ENCODE measurements around the gene UBE2J2. TPM values are rescaled to one million over a fixed set of nuclear protein-coding genes. Genes with fewer than 3 reads are reported as not detected.

The UBE2J2 gene
- total RNA-seq, 1 donor from 2014 or later: 25.2 TPM

DNA sequence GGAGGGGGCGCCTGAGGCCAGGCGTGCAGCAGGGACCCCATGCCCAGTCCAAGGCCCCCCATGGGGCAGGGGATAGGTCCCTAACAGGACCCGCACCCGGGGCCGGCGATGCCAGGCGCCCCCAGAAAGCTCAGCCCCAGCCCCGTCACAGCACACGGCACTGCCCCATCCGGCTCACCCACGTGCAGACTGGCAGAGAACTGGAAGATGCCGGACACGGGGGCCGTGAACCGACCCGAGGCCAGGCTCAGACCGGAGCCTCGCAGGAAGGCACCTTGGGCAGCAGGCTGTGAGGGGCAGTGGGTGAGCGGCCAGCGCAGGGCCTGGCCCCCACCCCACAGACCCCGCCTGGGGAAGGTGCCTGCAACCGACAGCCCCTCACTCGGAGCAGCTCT, 30.4 kb downstream of the UBE2J2 start:
- TF ChIP-seq, protein P1, sequence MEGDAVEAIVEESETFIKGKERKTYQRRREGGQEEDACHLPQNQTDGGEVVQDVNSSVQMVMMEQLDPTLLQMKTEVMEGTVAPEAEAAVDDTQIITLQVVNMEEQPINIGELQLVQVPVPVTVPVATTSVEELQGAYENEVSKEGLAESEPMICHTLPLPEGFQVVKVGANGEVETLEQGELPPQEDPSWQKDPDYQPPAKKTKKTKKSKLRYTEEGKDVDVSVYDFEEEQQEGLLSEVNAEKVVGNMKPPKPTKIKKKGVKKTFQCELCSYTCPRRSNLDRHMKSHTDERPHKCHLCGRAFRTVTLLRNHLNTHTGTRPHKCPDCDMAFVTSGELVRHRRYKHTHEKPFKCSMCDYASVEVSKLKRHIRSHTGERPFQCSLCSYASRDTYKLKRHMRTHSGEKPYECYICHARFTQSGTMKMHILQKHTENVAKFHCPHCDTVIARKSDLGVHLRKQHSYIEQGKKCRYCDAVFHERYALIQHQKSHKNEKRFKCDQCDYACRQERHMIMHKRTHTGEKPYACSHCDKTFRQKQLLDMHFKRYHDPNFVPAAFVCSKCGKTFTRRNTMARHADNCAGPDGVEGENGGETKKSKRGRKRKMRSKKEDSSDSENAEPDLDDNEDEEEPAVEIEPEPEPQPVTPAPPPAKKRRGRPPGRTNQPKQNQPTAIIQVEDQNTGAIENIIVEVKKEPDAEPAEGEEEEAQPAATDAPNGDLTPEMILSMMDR (IDR thresholded peaks at IDR 0.05): no peak
- peaks cover 0 to 3% of the 10 kb centered on the region in 2 donors for H3K4me1 ChIP-seq
- intact Hi-C loops (cut with DNase I): no loop called here
- no peaks in the 10 kb centered on the region for H3K9me3 ChIP-seq
- H3K27ac ChIP-seq: no peak overlapping the region
- no peak for DNase-seq (ENCODE audit: low spot score in 2 of 2)
- no peaks in the 10 kb centered on the region for H3K27me3 ChIP-seq
- no peaks in the 10 kb centered on the region for H3K36me3 ChIP-seq
- H3K4me3 ChIP-seq: no peak overlapping the region

DNA sequence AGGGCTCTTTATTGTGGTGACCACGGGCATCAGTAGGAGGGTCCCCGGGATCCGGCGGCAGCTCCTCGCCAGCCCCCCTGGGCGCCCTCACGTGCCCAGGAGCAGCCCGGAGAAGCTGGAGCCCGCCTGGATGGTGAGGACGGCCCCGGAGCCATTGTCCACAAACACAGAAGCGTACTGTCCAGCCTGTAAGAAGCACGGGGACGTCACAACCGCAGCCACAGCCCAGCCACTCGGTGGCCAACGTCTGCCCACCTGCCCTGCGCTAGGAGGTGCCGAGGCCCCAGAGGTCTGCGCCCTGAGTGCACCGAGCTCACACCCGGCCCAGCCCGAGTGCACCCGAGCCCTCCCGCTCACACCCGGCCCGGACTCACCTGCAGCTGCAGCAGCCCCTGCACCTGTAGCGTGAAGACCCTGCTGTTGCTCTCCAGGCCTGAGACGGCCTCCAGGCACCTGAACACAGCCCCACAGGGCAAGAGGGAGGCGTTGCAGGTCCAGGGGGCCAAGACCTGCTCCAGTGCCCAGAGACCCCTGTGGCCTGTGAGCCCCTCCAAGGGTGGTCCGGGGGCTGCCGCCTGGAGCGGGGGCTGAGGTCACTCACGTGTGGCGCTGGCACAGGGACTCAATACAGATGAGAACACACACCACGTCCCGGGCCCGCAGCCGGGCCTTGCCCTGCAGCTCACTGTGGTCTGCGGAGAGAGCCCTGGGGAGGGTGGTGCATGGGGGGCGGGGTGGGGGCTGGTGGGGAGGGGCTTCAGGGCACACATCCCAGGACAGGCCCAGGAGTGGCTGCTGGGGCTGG, 31.0 kb downstream of the UBE2J2 start:
- Histone ChIP-seq H3K36me3 (no peaks in the 10 kb centered on the region), H3K9me3 (no peaks in the 10 kb centered on the region), H3K4me1 (peaks cover 0 to 3% of the 10 kb centered on the region in 2 donors), H3K27ac (no peak overlapping the region), H3K4me3 (no peak overlapping the region), H3K27me3 (no peaks in the 10 kb centered on the region)
- TF ChIP-seq, protein P1 (IDR thresholded peaks at IDR 0.05): no peak
- no peak for DNase-seq (ENCODE audit: low spot score in 2 of 2)
- intact Hi-C loops (cut with DNase I): no loop called here

DNA sequence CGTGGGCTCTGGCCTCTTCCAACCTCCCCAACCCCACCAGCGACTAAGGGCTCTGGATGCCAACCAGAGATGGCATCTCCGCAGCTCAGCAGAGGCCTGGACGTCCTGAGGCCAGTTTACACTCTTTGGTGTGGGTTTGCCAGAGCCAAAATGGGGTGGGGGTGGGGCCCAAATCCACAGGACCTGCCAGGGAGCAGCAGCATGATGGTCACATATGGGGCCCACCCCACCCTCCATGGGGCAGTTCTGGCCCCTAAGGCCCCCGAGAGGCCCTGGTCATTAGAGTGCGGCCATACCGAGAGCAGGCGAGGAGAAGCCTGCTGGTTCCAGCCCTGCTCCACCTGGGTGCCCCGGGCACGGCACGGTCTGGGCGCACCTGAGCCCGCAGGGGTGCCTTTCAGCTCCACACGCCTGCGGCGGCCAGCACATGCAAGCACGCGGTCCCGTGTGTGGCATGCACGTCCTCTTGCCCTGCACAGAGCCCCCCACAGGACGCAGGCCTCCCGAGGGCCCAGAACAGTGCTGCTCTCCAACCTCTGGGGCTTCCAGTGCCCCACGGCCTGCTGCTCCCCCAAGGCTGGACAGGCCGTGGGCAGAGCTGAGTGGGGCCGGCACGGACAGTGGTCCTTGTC, 31.9 kb downstream of the UBE2J2 start:
- DNase-seq (ENCODE audit: low spot score in 2 of 2): no peak
- Histone ChIP-seq H3K27me3 (no peaks in the 10 kb centered on the region), H3K9me3 (no peaks in the 10 kb centered on the region), H3K36me3 (no peaks in the 10 kb centered on the region), H3K4me1 (no peaks in the 10 kb centered on the region), H3K27ac (no peak overlapping the region), H3K4me3 (no peak overlapping the region)
- TF ChIP-seq, protein P1 (IDR thresholded peaks at IDR 0.05): no peak
- intact Hi-C loops (cut with DNase I): no loop called here

DNA sequence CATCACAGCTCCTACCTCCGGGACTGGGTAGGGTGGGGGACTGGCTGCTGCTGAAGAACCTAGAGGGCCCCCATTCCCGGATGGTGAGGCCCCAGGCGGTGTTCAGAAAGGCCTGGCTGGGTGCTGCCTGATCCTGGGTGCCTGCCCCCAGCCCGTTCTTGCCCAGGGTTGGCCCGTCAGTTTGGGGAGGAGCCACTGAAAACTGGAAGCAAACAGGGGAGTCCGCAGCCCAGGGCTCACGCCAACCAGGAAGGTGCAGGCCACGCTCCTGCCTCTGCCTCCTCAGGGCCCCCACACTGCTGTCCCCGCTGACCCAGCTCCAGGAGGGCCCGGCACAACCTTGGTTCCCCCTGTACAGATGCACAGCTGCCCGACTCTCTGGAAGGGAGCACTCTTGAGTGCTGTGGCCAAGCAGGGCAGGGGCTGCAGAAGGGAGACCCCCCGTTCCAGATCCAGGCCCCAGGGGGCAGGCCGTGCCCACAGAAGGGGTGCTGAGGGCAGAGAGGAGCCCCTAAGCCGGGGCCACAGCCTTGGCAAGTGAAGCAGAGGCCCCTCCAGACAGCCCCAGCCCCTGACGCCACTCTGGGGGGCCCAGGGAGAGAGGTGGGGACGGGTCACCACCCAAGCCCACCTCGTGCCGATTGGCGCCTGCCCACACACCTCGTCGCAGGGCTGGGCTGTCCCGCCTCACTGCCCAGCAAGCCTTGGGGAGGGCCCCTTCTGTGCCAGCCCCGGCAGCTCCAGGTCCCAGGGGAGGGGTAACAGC, 32.6 kb downstream of the UBE2J2 start:
- H3K27ac ChIP-seq: no peak overlapping the region
- TF ChIP-seq, protein P1 (IDR thresholded peaks at IDR 0.05): no peak
- no peaks in the 10 kb centered on the region for H3K9me3 ChIP-seq
- H3K27me3 ChIP-seq: no peaks in the 10 kb centered on the region
- no peaks in the 10 kb centered on the region for H3K36me3 ChIP-seq
- no peaks in the 10 kb centered on the region for H3K4me1 ChIP-seq
- intact Hi-C loops (cut with DNase I): no loop called here
- no peak overlapping the region for H3K4me3 ChIP-seq
- no peak for DNase-seq (ENCODE audit: low spot score in 2 of 2)

GRCh38 chr1:1240348-1240732, 33.3 kb downstream of the UBE2J2 start:
- Histone ChIP-seq H3K27ac (no peak overlapping the region), H3K4me1 (no peaks in the 10 kb centered on the region), H3K4me3 (no peak overlapping the region), H3K27me3 (no peaks in the 10 kb centered on the region), H3K9me3 (no peaks in the 10 kb centered on the region), H3K36me3 (no peaks in the 10 kb centered on the region)
- intact Hi-C loops (cut with DNase I): no loop called here
- TF ChIP-seq, protein P1 (IDR thresholded peaks at IDR 0.05): no peak
- DNase-seq (ENCODE audit: low spot score in 2 of 2): no peak
